SK-MEL-5 (cell line): ENCODE measurements around the gene MRFAP1L1. TPM values are rescaled to one million over a fixed set of nuclear protein-coding genes. Genes with fewer than 3 reads are reported as not detected.

ENCODE experiments used
- DNase-seq: peaks from one replicate; pipeline ENCODE4 v3.0.0-alpha.2; 2016; ENCODE audit warnings: low read depth, low spot score
- in situ Hi-C: cut with HindIII; loops from 2 replicates; pipeline ENCODE4 v1.10.0; 2016; ENCODE audit warnings: low sequenced_read_pairs, high pct_unique_total_duplicates, low pct_unique_long_range_greater_than_20kb
- total RNA-seq: library from RNA; depleted of rRNA; stranded (reverse); fragments of >200 nt; shearing (Covaris generic); gene quantifications from 2 replicates; pipeline ENCODE4 v1.2.3, GENCODE V29; 2014

Gene MRFAP1L1
- total RNA-seq, 1 experiment from 2014 or later: 51.4 TPM

GRCh38 chr4:6721121-6721520, 11.5 kb upstream of the MRFAP1L1 start:
- in situ Hi-C loops: no loop called here
- DNase-seq: no peak

GRCh38 chr4:6720202-6720699, 10.6 kb upstream of the MRFAP1L1 start:
- DNase-seq: peak; percentile 80
- in situ Hi-C loops: no loop called here

DNA sequence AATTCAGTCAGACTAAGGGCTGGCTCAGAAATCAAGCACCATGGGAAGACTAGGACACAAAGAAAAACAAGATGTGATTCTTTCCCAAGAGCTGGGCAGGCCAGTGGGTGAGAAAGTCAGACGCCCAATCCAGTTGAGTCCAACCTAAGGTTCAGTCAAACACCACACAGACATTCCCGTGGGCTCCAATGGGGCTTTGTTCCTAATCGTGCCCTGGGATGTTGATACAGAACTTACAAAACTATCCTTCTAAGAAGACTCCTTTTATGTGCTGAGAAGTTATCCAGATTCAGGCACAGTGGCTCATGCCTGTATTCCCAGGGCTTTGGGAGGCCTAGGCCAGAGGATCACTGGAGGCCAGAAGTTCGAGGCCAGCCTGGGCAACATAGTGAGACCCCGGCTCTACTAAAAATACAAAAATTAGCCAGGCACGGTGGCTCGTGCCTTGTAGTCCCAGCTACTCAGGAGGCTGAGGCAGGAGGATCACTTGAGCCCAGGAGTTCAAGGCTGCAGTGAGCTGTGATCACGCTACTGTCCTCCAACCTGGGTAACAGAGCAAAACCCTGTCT, 10.0 kb upstream of the MRFAP1L1 start:
- DNase-seq: no peak
- in situ Hi-C loops: no loop called here

GRCh38 chr4:6718932-6719610, 9.4 kb upstream of the MRFAP1L1 start:
- in situ Hi-C loops: no loop called here
- DNase-seq: no peak

- in situ Hi-C loops: no loop called here
Observed at GRCh38 chr4:6716958-6717655, 7.4 kb upstream of the MRFAP1L1 start.

GRCh38 chr4:6716018-6716911, 6.6 kb upstream of the MRFAP1L1 start, which contains the start of gene BLOC1S4:
Gene BLOC1S4, plus strand, starts transcription at chr4:6716174. Its CDS starts 36 bp downstream, at chr4:6716210.
- in situ Hi-C loops: no loop called here
- DNase-seq: peak; percentile 86

More at GRCh38 chr4:6716958-6717655, 7.4 kb upstream of the MRFAP1L1 start:
- no peak for DNase-seq

DNA sequence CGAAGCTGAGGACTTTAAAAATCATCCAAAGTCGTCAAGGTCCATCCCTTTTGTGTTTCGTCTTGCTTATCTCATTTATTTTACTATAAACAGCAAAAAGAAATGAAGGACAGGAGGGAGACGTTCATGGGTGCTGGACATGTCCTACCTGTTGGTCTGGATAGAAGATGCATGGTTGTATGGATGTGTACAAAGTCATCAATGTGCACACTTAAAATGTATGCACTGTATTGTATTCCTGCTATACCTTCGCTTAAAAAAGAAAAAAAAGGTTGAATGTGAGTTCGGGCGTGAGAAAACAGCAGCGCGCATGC, 6.0 kb upstream of the MRFAP1L1 start:
- DNase-seq: no peak
- in situ Hi-C loops: no loop called here

GRCh38 chr4:6714954-6715353, 5.3 kb upstream of the MRFAP1L1 start:
- in situ Hi-C loops: no loop called here
- DNase-seq: no peak

- in situ Hi-C loops: no loop called here
- no peak for DNase-seq
Observed at GRCh38 chr4:6710996-6711395, 1.3 kb upstream of the MRFAP1L1 start.

DNA sequence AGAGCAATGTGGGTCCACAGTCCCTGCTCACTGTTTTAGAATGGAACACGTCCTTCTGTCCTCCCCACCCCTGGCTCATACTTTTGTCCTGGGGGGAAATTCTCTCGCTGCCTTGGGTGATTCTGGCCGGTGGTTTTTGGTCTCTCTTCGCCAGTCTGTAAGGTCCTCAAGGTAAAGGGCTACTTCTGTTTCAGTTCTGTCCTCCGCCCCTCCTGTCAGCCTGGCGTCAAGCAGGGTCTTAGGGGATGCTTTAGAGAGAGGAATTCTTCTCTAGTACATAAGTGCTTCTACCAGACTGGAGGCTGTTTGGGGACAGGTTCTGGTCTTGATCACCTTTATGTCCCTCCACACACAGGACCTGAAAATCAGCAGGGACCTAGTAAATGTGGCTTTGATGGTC, 617 bp upstream of the MRFAP1L1 start:
- DNase-seq: no peak
- in situ Hi-C loops: no loop called here

GRCh38 chr4:6706173-6706572, 3.5 kb downstream of the MRFAP1L1 start:
- in situ Hi-C loops: no loop called here

DNA sequence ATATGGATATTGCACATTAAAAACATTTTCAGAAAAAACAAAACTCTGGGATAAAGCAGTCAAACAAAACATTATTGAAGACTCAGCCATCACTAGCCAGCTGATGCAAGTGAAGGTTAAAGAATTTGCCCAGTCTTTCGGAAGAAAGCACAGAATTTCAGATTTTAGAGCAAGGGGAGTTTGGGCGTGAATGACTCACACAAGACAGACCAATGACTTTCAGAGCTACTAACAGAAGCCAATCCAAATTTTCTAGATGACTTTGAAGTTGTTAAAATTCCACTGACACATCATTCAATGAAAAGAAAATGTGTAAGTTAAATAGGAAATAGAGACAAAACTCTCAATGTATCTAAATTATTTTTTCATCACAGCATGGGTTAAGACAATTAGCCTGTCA, 4.0 kb downstream of the MRFAP1L1 start:
- in situ Hi-C loops: no loop called here
- DNase-seq: no peak

More at GRCh38 chr4:6706173-6706572, 3.5 kb downstream of the MRFAP1L1 start:
- DNase-seq: no peak

GRCh38 chr4:6703786-6704185, 5.9 kb downstream of the MRFAP1L1 start:
- DNase-seq: no peak

DNA sequence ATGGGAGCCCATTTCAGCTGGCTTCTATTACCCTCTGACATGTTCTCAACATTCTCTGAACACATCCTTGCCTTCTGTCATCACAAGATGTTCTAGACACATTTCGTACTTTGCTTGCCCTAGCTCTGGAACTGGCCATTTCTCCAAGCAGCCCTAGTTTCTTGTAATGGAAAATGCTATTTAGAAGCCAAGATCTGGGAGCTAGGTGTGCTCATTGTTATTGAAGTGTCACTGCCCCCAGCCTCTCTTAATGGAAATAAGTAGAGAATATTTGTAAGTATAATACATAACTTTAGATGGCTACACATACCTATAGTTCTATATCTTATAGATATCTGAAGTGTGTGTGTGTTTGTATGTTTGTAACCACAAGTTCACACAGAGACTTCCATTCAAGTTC, 6.9 kb downstream of the MRFAP1L1 start:
- no peak for DNase-seq
- in situ Hi-C loops: no loop called here

More at GRCh38 chr4:6703786-6704185, 5.9 kb downstream of the MRFAP1L1 start:
- in situ Hi-C loops: no loop called here

DNA sequence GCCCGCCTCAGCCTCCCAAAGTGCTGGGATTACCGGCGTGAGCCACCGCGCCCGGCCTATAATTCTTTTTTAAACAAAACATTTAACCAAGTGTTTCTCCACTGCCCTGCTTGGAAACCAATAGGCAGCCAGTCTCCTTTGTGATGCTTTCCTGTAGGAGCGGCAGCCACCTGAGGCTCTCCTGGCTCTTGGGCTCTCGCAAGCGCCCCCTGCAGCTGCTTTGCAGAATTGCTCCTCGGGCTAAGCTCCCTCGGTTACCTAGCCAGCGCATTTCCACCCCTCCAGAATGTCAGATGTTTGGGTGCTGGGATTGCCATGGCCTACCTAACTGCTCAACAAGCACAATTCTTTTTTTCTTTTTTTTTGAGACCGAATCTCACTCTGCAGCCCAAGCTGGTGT, 8.3 kb downstream of the MRFAP1L1 start:
- in situ Hi-C loops: no loop called here
- peak; percentile 16 for DNase-seq

GRCh38 chr4:6699903-6700302, 9.8 kb downstream of the MRFAP1L1 start:
- no peak for DNase-seq
- in situ Hi-C loops: no loop called here

DNA sequence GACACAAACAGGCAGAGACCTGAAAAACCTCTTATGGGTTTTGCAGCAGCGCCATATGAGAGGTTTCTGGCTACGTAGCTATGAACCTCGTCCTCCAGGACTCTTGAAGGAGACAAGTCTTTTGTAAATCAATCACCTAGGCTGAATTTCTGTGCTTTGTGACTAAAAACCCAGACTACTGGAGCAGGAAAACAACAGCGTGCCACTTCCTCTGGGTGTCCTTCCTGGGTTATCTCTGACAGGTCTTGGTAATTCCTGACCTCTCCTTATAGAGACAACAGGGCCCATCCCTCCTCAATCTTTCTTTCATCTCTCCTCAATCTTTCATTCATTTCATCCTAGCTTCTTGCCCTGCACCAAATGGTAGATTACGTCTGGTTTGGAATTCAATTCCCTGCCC, 10.3 kb downstream of the MRFAP1L1 start:
- in situ Hi-C loops: no loop called here
- no peak for DNase-seq

DNA sequence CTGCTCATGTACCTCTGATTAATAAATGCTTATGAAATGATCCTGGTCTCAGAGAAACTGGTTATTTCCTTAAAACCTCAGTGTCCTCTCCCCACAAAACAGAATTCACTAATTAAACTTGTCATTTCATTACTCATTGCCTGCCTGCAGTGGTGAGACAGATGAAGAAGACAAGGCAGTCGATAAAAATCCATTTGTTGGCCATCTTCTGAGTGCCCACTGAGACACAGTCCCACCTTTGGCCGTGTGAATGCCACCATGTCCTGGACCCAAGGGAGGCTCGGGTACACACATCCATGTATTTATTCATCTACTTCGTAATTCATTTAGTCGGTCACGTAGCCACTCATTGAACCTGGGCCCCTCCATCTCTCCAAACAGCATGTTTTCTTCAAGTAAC, 12.5 kb downstream of the MRFAP1L1 start:
- in situ Hi-C loops: no loop called here
- DNase-seq: no peak
